Epithelial cell of proximal tubule (primary cell): ENCODE data around the gene PREX1. TPM values are rescaled to one million over a fixed set of nuclear protein-coding genes. Genes with fewer than 3 reads are reported as not detected.

Experiments
- DNase-seq: peaks from one replicate; pipeline ENCODE4 v3.0.0-alpha.2; 2011; ENCODE audit warnings: low read depth
- H3K4me3 ChIP-seq: 2 replicates; pipeline ENCODE4 v1.5.1; 2011; ENCODE audit warnings: low read depth, mild to moderate bottlenecking, low read length
- total RNA-seq: library from RNA; depleted of rRNA; stranded (reverse); fragments of >200 nt; gene quantifications from 2 replicates; pipeline ENCODE4 v1.2.3, GENCODE V29; 2015
- TF ChIP-seq, protein P1 (sequence below): conservative IDR thresholded peaks from 2 replicates; pipeline ENCODE4 v1.5.1; 2012; ENCODE audit warnings: low read depth, mild to moderate bottlenecking, low read length

The PREX1 gene
- total RNA-seq, 1 donor from 2014 or later = 4.7 TPM

GRCh38 chr20:48711044-48711428 lies 116.8 kb downstream of the PREX1 start:
- no peak for DNase-seq
- no peak overlapping the region for H3K4me3 ChIP-seq
- TF ChIP-seq, protein P1, sequence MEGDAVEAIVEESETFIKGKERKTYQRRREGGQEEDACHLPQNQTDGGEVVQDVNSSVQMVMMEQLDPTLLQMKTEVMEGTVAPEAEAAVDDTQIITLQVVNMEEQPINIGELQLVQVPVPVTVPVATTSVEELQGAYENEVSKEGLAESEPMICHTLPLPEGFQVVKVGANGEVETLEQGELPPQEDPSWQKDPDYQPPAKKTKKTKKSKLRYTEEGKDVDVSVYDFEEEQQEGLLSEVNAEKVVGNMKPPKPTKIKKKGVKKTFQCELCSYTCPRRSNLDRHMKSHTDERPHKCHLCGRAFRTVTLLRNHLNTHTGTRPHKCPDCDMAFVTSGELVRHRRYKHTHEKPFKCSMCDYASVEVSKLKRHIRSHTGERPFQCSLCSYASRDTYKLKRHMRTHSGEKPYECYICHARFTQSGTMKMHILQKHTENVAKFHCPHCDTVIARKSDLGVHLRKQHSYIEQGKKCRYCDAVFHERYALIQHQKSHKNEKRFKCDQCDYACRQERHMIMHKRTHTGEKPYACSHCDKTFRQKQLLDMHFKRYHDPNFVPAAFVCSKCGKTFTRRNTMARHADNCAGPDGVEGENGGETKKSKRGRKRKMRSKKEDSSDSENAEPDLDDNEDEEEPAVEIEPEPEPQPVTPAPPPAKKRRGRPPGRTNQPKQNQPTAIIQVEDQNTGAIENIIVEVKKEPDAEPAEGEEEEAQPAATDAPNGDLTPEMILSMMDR = no peak

DNA sequence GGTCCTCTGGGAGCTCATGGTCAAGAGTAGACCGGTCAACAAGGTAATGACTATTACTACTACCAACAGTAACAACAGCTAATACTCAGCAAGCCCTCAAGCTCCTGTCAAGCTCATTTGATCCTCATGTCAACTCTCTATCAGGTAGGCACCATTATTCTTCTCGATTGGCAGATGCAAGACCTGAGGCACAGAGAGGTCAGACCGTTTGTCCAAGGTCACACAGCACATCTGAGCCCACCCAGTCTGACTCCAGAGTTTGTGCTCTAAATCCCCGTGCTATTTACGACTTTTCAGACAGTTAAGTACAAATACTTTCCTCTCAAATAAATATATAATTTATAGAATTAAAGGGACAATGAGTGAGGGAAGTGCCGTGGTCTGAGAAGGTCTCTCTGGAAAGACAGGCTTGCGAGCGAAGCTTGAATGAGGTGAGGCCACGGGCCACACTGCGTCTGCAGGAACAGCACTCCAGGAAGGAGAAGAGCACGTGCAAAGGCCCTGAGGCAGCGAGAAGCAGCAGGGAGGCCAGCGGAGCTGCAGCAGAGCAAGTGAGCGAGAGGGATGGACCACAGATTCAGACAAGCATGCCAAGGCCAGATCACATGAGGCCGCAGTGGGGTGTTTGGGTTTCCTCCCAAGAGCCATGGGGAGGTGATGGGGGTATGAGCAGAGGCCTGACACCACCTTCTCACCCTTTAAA lies 117.3 kb downstream of the PREX1 start:
- no peak overlapping the region for H3K4me3 ChIP-seq
- DNase-seq = no peak
- TF ChIP-seq, protein P1 = no peak

DNA sequence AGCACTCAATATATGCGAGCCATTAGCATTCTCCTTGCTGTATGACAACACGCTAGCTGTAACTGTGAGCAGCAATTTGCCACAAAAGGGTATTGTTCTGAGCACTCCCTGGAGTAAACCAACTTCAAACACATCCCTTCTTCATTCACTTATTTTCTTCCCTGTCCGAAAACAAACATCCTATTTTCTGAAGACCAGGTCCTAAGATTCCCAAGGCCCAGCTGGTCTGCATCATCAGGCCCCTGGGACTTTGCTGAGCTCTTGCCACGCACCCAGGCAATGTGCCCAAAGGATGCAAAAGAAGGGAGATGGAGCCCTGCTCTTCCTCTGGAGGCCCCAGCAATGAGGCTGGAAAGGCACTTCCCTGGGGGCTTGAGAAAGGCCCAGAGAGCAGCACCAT lies 118.1 kb downstream of the PREX1 start:
- H3K4me3 ChIP-seq = no peak overlapping the region
- TF ChIP-seq, protein P1 = no peak
- DNase-seq = no peak

DNA sequence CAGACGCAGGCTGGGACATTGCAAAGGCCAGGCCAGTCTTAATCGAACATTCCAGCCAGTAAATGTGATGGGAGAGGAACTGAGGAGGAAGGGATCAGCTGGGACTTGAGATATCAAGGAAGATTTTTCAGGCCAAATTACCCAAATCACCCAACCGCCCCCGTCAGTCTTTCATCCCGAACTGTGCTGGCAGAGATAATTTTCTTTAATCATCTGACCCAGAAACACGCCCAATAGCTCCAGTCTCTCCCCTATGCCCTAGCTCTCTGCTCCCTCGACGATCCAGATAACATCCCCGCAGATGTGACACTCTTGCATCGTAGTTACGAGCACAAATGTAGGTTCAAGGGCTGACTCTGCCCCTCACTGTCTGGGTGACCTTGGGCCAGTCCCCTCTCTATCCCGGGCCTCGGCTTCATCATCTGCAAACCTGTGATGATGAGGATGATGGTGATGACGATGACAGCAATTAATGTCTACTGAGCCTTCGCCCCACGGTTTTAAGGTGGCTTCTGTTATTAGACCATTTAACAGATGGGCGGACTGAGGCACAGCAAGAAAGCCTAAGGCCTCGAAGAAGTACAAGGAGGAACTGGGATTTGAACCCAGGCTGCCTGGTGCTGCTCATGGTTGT lies 118.6 kb downstream of the PREX1 start:
- TF ChIP-seq, protein P1 = no peak
- DNase-seq = no peak
- H3K4me3 ChIP-seq = no peak overlapping the region

GRCh38 chr20:48708630-48709029 lies 119.2 kb downstream of the PREX1 start:
- DNase-seq = no peak
- H3K4me3 ChIP-seq = no peak overlapping the region
- TF ChIP-seq, protein P1 = no peak

- TF ChIP-seq, protein P1 = no peak
- no peak overlapping the region for H3K4me3 ChIP-seq
- DNase-seq = no peak
Measured at GRCh38 chr20:48708116-48708515, 119.7 kb downstream of the PREX1 start.
